GM12891 (cell line): Measurements from ENCODE around the gene HOXD4.

Experiments
- DNase-seq: peaks from one replicate; pipeline ENCODE4 v3.0.0; 2011; ENCODE audit warnings: low spot score; ENCODE audit not compliant: insufficient read length
- FAIRE-seq: peaks from 2 replicates; lab custom pipeline; 2011; peaks lifted over from hg19 to GRCh38; lab: Jason Lieb, UNC
- PAX5 ChIP-seq: IDR thresholded peaks from 2 replicates; pipeline ENCODE4 v1.6.1; 2011; ENCODE audit warnings: low read length, moderate library complexity, mild to moderate bottlenecking; ENCODE audit not compliant: insufficient read depth, severe bottlenecking
- POLR2A ChIP-seq: IDR thresholded peaks from 2 replicates; pipeline ENCODE4 v1.6.1; 2011; ENCODE audit warnings: low read depth, low read length, control low read depth
- POLR2AphosphoS5 ChIP-seq: IDR thresholded peaks from 2 replicates; pipeline ENCODE4 v1.6.1; 2011; ENCODE audit warnings: low read depth, low read length, control low read depth
- POU2F2 ChIP-seq: IDR thresholded peaks from 2 replicates; pipeline ENCODE4 v1.6.1; 2011; ENCODE audit warnings: low read depth, mild to moderate bottlenecking, control low read depth, low read length, moderate library complexity
- SPI1 ChIP-seq: IDR thresholded peaks from 2 replicates; pipeline ENCODE4 v1.6.1; 2011; ENCODE audit warnings: low read depth, low read length, control low read depth
- TAF1 ChIP-seq: IDR thresholded peaks from 2 replicates; pipeline ENCODE4 v1.6.1; 2011; ENCODE audit warnings: low read depth, low read length, control low read depth

Gene HOXD4

DNA sequence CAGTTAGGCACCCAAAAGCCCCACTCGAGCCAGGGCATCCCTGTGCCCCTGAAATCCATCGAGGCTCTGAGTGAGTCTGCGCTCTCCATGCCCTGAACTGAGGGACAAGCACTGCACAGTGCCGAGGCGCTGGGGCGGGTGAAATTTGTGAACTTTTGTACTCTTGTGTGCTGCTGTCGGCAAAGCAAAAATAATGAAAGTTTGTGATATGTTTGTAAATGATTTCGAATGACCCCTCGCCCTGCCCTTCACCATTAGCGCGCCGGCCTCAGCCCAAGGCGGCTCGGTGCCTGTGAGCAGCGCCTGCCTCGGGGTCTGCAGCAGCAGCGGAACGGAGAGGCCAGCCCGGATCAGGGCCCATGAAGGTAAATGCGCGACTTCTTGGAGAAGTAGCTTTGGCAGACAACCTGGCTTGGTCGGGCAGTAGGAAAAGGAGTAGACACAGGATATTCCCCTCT lies 1.8 kb upstream of the HOXD4 start:
- DNase-seq, result no peak
- TF ChIP-seq TAF1, result no peak
- TF ChIP-seq POLR2AphosphoS5, result no peak
- TF ChIP-seq POU2F2, result no peak
- TF ChIP-seq SPI1, result no peak
- no peak for TF ChIP-seq POLR2A
- TF ChIP-seq PAX5, result no peak
- FAIRE-seq, result no peak

GRCh38 chr2:176149939-176150583 lies 1.3 kb upstream of the HOXD4 start:
- FAIRE-seq, result no peak
- no peak for DNase-seq
- no peak for TF ChIP-seq POU2F2
- no peak for TF ChIP-seq POLR2AphosphoS5
- no peak for TF ChIP-seq TAF1
- no peak for TF ChIP-seq SPI1
- no peak for TF ChIP-seq PAX5
- no peak for TF ChIP-seq POLR2A

DNA sequence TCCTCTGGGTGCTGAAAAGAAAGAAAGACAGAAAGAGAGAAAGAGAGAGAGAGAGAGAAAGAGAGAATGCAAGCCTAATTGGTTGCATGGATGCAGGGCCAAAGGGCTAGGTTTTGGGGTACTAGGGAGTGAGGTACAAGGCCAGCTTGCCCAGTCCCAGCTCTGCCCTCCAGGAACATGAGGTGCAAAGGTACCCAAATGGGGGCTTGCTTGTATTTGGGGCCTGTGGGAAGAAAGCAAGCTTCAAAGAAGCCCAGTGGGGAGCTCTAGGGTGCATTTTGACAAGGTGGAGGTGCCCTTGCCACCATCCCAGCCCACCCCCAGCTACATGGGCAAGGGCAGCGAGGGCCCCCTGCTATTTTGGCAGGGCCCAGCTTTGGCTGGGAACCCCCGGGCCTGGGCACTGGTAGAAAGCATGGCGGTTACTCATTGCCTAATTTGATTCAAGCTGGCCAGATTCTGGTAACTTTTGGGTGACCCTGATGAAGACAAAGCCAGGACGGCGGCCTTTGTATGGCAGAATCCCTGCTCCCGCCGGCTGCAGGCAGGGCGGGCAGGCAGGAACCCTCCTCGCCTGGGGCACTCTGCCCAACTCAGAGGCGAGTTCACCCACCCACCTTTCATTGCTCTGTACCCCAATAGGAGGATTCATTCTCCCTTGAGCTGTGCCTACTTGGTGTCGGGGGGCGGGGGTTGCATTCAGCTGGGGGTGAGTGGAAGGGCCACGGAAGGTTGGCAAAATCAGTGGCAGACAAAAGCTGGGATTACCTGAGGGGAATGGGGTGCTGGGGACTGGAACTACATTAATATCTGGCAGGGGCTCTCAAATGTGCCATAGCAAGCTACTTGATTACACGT lies 537 bp upstream of the HOXD4 start:
- TF ChIP-seq SPI1 (no peak), POLR2A (no peak), POLR2AphosphoS5 (no peak), POU2F2 (no peak), TAF1 (no peak)
- DNase-seq (no peak), FAIRE-seq (no peak)

GRCh38 chr2:176152350-176153181 lies 1.2 kb downstream of the HOXD4 start:
- TF ChIP-seq POLR2A (no peak), POU2F2 (no peak), POLR2AphosphoS5 (no peak), PAX5 (no peak), SPI1 (no peak), TAF1 (no peak)
- DNase-seq, result no peak
- FAIRE-seq, result no peak

- DNase-seq (no peak), FAIRE-seq (no peak)
- TF ChIP-seq POU2F2 (no peak), POLR2AphosphoS5 (no peak), TAF1 (no peak), POLR2A (no peak)
Measured at GRCh38 chr2:176154576-176155252, 3.4 kb downstream of the HOXD4 start.

- no peak for DNase-seq
- TF ChIP-seq SPI1 (no peak), POU2F2 (no peak), POLR2AphosphoS5 (no peak)
- no peak for FAIRE-seq
Measured at GRCh38 chr2:176155356-176156044, 4.2 kb downstream of the HOXD4 start.

DNA sequence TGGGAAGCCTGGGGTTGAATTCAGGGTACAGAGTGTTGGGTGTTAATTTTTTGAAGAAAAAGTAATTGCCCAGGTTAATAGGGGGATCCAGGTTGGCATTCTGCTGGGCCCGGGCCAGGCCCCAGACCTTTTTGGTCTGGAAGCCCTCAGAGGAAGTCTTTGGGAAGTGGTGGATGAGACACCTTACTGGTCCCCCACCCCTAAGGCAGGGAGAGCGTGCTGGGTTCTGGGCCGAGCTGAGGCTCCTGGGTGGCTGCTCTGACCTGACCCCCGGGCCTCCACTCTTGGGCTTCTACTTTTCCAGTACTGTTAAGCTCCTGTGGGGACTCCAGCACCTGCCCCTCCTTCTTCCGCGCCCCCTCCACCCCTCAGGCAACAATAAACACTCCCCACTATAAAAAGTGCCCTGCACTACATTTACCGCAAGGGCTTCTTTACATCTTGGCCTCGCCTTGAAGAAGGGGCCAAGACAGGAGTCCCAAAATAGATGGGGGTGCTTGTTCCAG lies 5.0 kb downstream of the HOXD4 start:
- no peak for TF ChIP-seq PAX5
- TF ChIP-seq SPI1, result no peak
- no peak for TF ChIP-seq TAF1
- TF ChIP-seq POU2F2, result no peak
- no peak for TF ChIP-seq POLR2AphosphoS5
- TF ChIP-seq POLR2A, result no peak
- DNase-seq (no peak), FAIRE-seq (no peak)

DNA sequence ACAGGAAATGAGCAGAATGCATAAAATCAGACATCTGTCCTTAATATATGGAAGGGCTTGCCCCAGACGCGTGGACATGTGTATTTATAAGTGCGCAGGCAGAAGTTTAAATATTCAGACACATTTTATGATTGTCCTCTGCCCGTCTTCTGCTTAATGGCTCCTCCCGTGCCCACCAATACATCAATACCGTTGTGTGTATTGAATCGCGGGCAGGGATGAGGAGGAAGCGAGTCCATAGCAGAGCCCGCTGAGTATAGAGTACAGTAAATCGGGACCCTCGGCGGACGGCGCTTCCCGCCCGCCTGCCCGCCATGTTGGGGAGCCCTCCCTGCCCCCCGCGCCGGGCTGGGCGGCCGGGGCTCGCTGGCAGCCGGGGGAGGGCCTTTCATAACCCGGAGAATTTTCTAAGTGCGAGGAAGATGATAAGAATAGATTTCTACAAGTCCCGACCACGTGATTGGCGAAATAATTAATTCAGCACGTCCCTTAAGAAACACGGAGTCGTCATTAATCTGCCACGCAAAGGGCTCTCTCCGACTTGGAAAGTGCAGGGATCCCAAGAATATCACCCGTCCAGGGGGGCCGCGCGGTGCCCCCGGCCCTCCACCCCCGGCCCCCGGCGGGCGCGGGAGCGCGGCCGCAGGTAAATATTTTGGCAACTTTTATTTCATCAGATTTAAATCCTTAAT lies 5.6 kb downstream of the HOXD4 start, which contains the start of gene HOXD3:
Gene HOXD3 (plus strand): TSS at position 501 of the 692 bp plus-strand sequence. CDS start 11,808 bp downstream, outside the sequence.
- DNase-seq, result no peak
- TF ChIP-seq TAF1 (no peak), PAX5 (no peak), POLR2AphosphoS5 (no peak), POLR2A (no peak), SPI1 (no peak), POU2F2 (no peak)
- no peak for FAIRE-seq
